H9 (cell line): ENCODE data around the gene CCM2L. TPM values are rescaled to one million over a fixed set of nuclear protein-coding genes. Genes with fewer than 3 reads are reported as not detected.

Experiments
- DNase-seq: peaks from one replicate; pipeline ENCODE4 v3.0.0-alpha.2; 2017
- H2AFZ ChIP-seq: one replicate; pipeline ENCODE4 v1.6.1; 2013; ENCODE audit warnings: mild to moderate bottlenecking, low read length, control low read depth, moderate library complexity
- H2AK5ac ChIP-seq: 2 replicates; pipeline ENCODE4 v1.6.1; 2013; ENCODE audit warnings: low read length, control low read depth, mixed read lengths; ENCODE audit not compliant: insufficient read length
- H2BK120ac ChIP-seq: one replicate; pipeline ENCODE4 v1.6.1; 2013; ENCODE audit warnings: low read depth, mild to moderate bottlenecking, low read length, control low read depth, inconsistent platforms; ENCODE audit not compliant: poor library complexity, severe bottlenecking
- H2BK12ac ChIP-seq: 2 replicates; pipeline ENCODE4 v1.6.1; 2013; ENCODE audit warnings: low read length, control low read depth, mixed read lengths, low read depth; ENCODE audit not compliant: insufficient read length
- H2BK15ac ChIP-seq: 2 replicates; pipeline ENCODE4 v1.6.1; 2013; ENCODE audit warnings: low read depth, low read length, control low read depth
- H2BK20ac ChIP-seq: one replicate; pipeline ENCODE4 v1.6.1; 2013; ENCODE audit warnings: low read depth, mild to moderate bottlenecking, low read length, control low read depth, inconsistent platforms; ENCODE audit not compliant: poor library complexity, severe bottlenecking
- H2BK5ac ChIP-seq: 2 replicates; pipeline ENCODE4 v1.6.1; 2013; ENCODE audit warnings: low read length, control low read depth, mixed read lengths; ENCODE audit not compliant: insufficient read length
- H3K14ac ChIP-seq: 2 replicates; pipeline ENCODE4 v1.6.1; 2013; ENCODE audit warnings: low read length, control low read depth; ENCODE audit not compliant: insufficient read depth
- H3K18ac ChIP-seq: 2 replicates; pipeline ENCODE4 v1.6.1; 2013; ENCODE audit warnings: low read depth, mild to moderate bottlenecking, mixed read lengths, low read length, control low read depth; ENCODE audit not compliant: insufficient read length
- H3K23ac ChIP-seq: 2 replicates; pipeline ENCODE4 v1.6.1; 2013; ENCODE audit warnings: low read length, control low read depth, mixed read lengths, low read depth; ENCODE audit not compliant: insufficient read length
- H3K23me2 ChIP-seq: 2 replicates; pipeline ENCODE4 v1.6.1; 2013; ENCODE audit warnings: low read depth, mild to moderate bottlenecking, mixed read lengths, low read length, control low read depth; ENCODE audit not compliant: insufficient read length, poor library complexity, severe bottlenecking
- H3K27ac ChIP-seq: 2 replicates; pipeline ENCODE4 v1.5.1; 2013; ENCODE audit warnings: low read length, control low read depth, mixed read lengths, low read depth; ENCODE audit not compliant: insufficient read length
- H3K27me3 ChIP-seq: 2 replicates; pipeline ENCODE4 v1.6.1; 2013; ENCODE audit warnings: low read length, control low read depth, inconsistent platforms; ENCODE audit not compliant: insufficient read depth
- H3K4ac ChIP-seq: 2 replicates; pipeline ENCODE4 v1.6.1; 2013; ENCODE audit warnings: low read depth, mild to moderate bottlenecking, control low read depth, inconsistent platforms, low read length, moderate library complexity
- H3K4me1 ChIP-seq: 2 replicates; pipeline ENCODE4 v1.6.1; 2013; ENCODE audit warnings: low read length, control low read depth, inconsistent platforms; ENCODE audit not compliant: insufficient read depth
- H3K4me2 ChIP-seq: 2 replicates; pipeline ENCODE4 v1.6.1; 2013; ENCODE audit warnings: low read length, control low read depth, mixed read lengths; ENCODE audit not compliant: insufficient read length, insufficient read depth
- H3K56ac ChIP-seq: 2 replicates; pipeline ENCODE4 v1.6.1; 2013; ENCODE audit warnings: low read depth, mild to moderate bottlenecking, mixed read lengths, low read length, control low read depth; ENCODE audit not compliant: insufficient read length
- H3K79me1 ChIP-seq: 2 replicates; pipeline ENCODE4 v1.6.1; 2013; ENCODE audit warnings: low read depth, mild to moderate bottlenecking, moderate library complexity, low read length, control low read depth, inconsistent platforms; ENCODE audit not compliant: insufficient read depth, poor library complexity, severe bottlenecking
- H3K79me2 ChIP-seq: 2 replicates; pipeline ENCODE4 v1.6.1; 2013; ENCODE audit warnings: low read length, control low read depth, inconsistent platforms; ENCODE audit not compliant: insufficient read depth
- H3K9ac ChIP-seq: 2 replicates; pipeline ENCODE4 v1.6.1; 2013; ENCODE audit warnings: low read length, control low read depth, mixed read lengths; ENCODE audit not compliant: insufficient read length; ENCODE audit errors: extremely low read depth
- H3K9me3 ChIP-seq: one replicate; pipeline ENCODE4 v1.6.1; 2013; ENCODE audit warnings: low read depth, low read length, inconsistent platforms; ENCODE audit not compliant: control insufficient read depth
- H3T11ph ChIP-seq: one replicate; pipeline ENCODE4 v1.6.1; 2013; ENCODE audit warnings: mild to moderate bottlenecking, low read length, control low read depth, inconsistent platforms
- H4K20me1 ChIP-seq: one replicate; pipeline ENCODE4 v1.6.1; 2013; ENCODE audit not compliant: control insufficient read depth, insufficient read length, insufficient read depth
- H4K5ac ChIP-seq: 2 replicates; pipeline ENCODE4 v1.6.1; 2013; ENCODE audit warnings: low read depth, mild to moderate bottlenecking, mixed read lengths, low read length, control low read depth; ENCODE audit not compliant: insufficient read length
- H4K8ac ChIP-seq: replicated peaks from 2 replicates; pipeline ENCODE4 v1.6.1; 2013; ENCODE audit warnings: low read length, control low read depth, mixed read lengths, low read depth; ENCODE audit not compliant: insufficient read length
- H4K91ac ChIP-seq: 2 replicates; pipeline ENCODE4 v1.6.1; 2013; ENCODE audit warnings: low read depth, mild to moderate bottlenecking, moderate library complexity, mixed read lengths, low read length, control low read depth; ENCODE audit not compliant: insufficient read length
- H3K27ac Mint-ChIP-seq, 3 experiments: 2 replicates in 2 of 3; 3 replicates in 1 of 3; pipeline ENCODE4 v1.8.0; 2020 to 2021; ENCODE audit warnings: mixed read lengths in 3 of 3, mild to moderate bottlenecking in 1 of 3, moderate library complexity in 1 of 3
- H3K27me3 Mint-ChIP-seq: 2 replicates; pipeline ENCODE4 v1.8.0; 2021; ENCODE audit warnings: low read depth, mild to moderate bottlenecking, moderate library complexity, mixed read lengths
- H3K36me3 Mint-ChIP-seq, 3 experiments: 2 replicates in 2 of 3; 3 replicates in 1 of 3; pipeline ENCODE4 v1.8.0; 2020 to 2021; ENCODE audit warnings: low read depth in 3 of 3, mixed read lengths in 3 of 3; ENCODE audit not compliant: insufficient read depth in 1 of 3
- H3K4me1 Mint-ChIP-seq, 2 experiments: 2 replicates each; pipeline ENCODE4 v1.8.0; 2020; ENCODE audit warnings: mixed read lengths in 2 of 2
- H3K4me3 Mint-ChIP-seq, 2 experiments: 2 replicates in 1 of 2; 3 replicates in 1 of 2; pipeline ENCODE4 v1.8.0; 2020 to 2021; ENCODE audit warnings: mild to moderate bottlenecking in 2 of 2, mixed read lengths in 2 of 2, moderate library complexity in 1 of 2
- H3K9me3 Mint-ChIP-seq, 2 experiments: 2 replicates in 1 of 2; 3 replicates in 1 of 2; pipeline ENCODE4 v1.8.0; 2020; ENCODE audit warnings: mild to moderate bottlenecking in 2 of 2, mixed read lengths in 2 of 2, moderate library complexity in 1 of 2
- WGBS: extraction: QIAGEN DNeasy Blood & Tissue Kit; methylation state at CpG from one replicate; pipeline ENCODE4 v1.1.7; 2013; ENCODE audit warnings: missing lambda C conversion rate, low lambda C conversion rate, mixed read lengths; ENCODE audit not compliant: insufficient read length; ENCODE audit errors: extremely low coverage; 5-methylcytosine and 5-hydroxymethylcytosine counted together
- total RNA-seq: library from RNA; stranded (reverse); gene quantifications from 2 replicates; pipeline ENCODE4 v1.2.1, GENCODE V29; 2021
- TF ChIP-seq, protein P1 (sequence below): fragments of 200-600 bp; sonication (generic); conservative IDR thresholded peaks from 3 replicates; pipeline ENCODE4 v1.8.0; 2021; ENCODE audit warnings: antibody characterized with exemption, mild to moderate bottlenecking

The CCM2L gene
- total RNA-seq, 1 experiment from 2014 or later = 4.6 TPM

DNA sequence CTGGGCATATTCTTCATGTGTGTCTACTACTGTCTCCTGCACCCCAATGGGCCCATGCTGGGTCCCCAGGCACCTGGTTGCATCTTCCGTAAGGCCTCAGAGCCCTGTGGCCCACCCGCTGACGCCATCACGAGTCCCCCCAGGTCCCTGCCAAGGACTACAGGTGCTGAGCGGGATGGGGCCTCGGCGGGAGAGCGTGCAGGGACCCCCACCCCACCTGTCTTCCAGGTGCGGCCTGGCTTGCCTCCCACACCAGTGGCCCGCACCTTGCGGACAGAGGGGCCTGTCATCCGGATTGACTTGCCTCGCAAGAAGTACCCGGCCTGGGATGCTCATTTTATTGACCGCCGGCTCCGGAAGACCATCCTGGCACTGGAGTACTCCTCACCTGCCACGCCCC is 13.2 kb upstream of the CCM2L start:
- H4K20me1 ChIP-seq = no peaks in the 10 kb centered on the region
- no peak overlapping the region for H4K8ac ChIP-seq
- no peak overlapping the region for H3K27ac ChIP-seq
- no peak overlapping the region for H3K56ac ChIP-seq
- H3K9me3 ChIP-seq = no peaks in the 10 kb centered on the region
- H2BK15ac ChIP-seq = no peak overlapping the region
- Mint-ChIP-seq H3K36me3 (no peaks in the 10 kb centered on the region; a peak in 1 of 7 replicates), H3K9me3 (no peaks in the 10 kb centered on the region), H3K27ac (no peak overlapping the region), H3K4me1 (peaks cover 0 to 12% of the 10 kb centered on the region in 2 experiments; a peak in 2 of 4 replicates), H3K27me3 (peaks cover 59% of the 10 kb centered on the region), H3K4me3 (no peak overlapping the region)
- no peak overlapping the region for H4K91ac ChIP-seq
- no peak overlapping the region for H2BK120ac ChIP-seq
- no peak overlapping the region for H2AFZ ChIP-seq
- H3K4me1 ChIP-seq = no peaks in the 10 kb centered on the region
- no peak overlapping the region for H3K18ac ChIP-seq
- no peak overlapping the region for H3K4ac ChIP-seq
- H3K9ac ChIP-seq = no peak overlapping the region
- TF ChIP-seq, protein P1, sequence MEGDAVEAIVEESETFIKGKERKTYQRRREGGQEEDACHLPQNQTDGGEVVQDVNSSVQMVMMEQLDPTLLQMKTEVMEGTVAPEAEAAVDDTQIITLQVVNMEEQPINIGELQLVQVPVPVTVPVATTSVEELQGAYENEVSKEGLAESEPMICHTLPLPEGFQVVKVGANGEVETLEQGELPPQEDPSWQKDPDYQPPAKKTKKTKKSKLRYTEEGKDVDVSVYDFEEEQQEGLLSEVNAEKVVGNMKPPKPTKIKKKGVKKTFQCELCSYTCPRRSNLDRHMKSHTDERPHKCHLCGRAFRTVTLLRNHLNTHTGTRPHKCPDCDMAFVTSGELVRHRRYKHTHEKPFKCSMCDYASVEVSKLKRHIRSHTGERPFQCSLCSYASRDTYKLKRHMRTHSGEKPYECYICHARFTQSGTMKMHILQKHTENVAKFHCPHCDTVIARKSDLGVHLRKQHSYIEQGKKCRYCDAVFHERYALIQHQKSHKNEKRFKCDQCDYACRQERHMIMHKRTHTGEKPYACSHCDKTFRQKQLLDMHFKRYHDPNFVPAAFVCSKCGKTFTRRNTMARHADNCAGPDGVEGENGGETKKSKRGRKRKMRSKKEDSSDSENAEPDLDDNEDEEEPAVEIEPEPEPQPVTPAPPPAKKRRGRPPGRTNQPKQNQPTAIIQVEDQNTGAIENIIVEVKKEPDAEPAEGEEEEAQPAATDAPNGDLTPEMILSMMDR = no peak
- no peak overlapping the region for H2BK12ac ChIP-seq
- no peak overlapping the region for H3T11ph ChIP-seq
- peaks cover 3% of the 10 kb centered on the region; the same call in 1 of the 2 replicates for H3K27me3 ChIP-seq
- H3K23me2 ChIP-seq = no peaks in the 10 kb centered on the region
- no peaks in the 10 kb centered on the region for H3K79me2 ChIP-seq
- H3K79me1 ChIP-seq = no peaks in the 10 kb centered on the region
- no peak overlapping the region for H2AK5ac ChIP-seq
- no peak overlapping the region for H2BK20ac ChIP-seq
- no peak overlapping the region for H4K5ac ChIP-seq
- DNase-seq = no peak
- no peak overlapping the region for H2BK5ac ChIP-seq
- no peak overlapping the region for H3K23ac ChIP-seq
- WGBS = no CpG with 5 or more reads among the region's 18 CpGs
- H3K14ac ChIP-seq = no peak overlapping the region
- no peak overlapping the region for H3K4me2 ChIP-seq
